NCI-H748 (cell line): Measurements from ENCODE around the gene LRRC47.

Experiments
- DNase-seq: peaks from one replicate; lab custom pipeline; 2025; ENCODE audit not compliant: unreplicated experiment; lab: John Stamatoyannopoulos, UW

The LRRC47 gene

GRCh38 chr1:3733883-3734589 lies 62.3 kb downstream of the LRRC47 start:
- no peak for DNase-seq

GRCh38 chr1:3733094-3733882 lies 63.0 kb downstream of the LRRC47 start:
- no peak for DNase-seq

DNA sequence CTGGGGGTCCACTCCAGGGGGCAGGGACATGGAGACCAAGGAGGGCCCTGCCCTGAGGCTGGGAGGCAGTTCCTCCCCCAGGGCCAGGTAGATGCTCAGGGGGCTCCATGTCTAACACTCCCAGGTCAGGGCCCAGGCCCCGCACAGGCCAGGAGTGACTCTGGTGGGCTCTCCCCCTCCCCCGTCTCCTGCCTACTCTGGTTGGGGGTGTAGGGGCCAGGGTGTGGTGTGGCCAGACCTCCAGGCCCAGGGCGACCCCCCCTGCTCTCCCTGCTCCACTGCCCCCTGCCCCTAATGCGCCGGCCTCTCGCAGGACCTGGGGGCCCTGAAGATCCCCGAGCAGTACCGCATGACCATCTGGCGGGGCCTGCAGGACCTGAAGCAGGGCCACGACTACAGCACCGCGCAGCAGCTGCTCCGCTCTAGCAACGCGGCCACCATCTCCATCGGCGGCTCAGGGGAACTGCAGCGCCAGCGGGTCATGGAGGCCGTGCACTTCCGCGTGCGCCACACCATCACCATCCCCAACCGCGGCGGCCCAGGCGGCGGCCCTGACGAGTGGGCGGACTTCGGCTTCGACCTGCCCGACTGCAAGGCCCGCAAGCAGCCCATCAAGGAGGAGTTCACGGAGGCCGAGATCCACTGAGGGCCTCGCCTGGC lies 63.7 kb downstream of the LRRC47 start:
- no peak for DNase-seq

- DNase-seq, result no peak
Observed at GRCh38 chr1:3731583-3732433, 64.5 kb downstream of the LRRC47 start.

DNA sequence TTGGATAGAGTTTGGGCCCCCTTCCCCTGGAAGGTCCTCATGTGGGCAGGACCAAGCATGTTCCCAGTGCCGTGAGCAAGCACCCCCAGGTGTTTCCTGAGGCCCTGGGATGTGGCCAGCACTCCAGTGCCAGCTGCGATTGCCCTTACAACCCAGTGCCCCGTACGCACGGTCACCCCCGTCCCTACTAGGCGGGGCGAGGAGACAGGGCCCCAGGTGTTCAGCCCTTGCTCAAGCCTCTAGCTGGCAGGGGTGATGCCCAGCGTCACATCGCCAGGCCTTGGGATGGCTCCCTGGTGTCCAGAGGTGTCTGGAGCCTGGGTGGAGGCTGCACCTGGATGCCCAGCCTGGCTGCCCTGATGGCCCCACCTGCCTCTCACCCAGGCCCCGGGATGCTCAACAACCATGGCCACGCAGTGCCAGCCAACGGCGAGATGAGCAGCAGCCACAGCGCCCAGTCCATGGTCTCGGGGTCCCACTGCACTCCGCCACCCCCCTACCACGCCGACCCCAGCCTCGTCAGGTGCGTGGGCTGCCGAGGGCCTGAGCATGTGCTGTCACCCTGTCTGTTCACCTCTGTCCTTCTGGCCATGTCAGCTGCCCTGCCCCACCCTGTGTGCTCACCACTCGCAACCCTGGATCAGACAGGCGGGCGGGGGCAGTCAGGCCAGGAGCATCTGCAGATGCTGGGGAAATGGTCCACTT lies 65.6 kb downstream of the LRRC47 start:
- no peak for DNase-seq

DNA sequence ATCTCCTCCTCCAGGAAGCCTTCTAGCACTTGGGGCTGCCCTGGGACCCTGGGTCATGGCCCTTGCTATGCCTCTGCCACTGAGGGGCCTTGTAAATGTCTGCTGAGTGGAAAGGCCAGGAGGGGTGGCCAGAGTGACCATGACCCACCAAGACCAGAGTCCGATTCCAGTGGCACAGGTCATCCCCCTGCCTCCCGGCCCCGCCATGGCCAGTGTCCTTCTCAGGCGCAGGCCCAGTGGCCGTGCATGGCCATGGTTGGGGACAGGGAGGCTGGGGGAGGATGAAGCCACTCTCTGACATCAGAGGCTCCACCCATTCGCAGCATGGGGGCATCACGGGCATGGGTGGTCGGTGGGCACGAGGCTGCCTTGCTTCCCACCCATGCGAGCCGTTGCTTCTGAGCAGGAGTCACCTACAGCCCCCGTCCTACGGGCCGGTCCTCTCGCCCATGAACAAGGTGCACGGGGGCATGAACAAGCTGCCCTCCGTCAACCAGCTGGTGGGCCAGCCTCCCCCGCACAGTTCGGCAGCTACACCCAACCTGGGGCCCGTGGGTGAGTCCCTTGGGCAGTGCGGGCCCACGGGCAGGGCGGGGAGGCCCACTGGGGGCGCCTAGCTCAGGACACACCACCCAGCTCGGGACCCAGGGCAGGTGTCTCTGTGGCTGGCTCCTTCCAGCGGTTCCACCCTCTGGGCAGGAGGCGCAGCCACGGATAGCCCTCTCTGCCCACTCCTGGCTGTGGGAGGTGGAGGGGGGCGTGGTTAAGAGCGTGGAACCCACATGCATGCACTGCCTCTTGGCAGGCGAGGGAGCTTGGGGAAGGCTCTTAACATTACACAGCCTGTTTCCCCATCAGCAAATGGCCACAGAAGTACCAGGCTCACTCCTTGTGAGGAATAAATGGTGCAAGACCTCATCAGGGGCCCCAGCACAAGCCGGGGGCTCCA lies 66.4 kb downstream of the LRRC47 start:
- no peak for DNase-seq
